Gastroesophageal sphincter (tissue), 4 donors: ENCODE data around the gene ANK3. TPM values are rescaled to one million over a fixed set of nuclear protein-coding genes. Genes with fewer than 3 reads are reported as not detected.

Experiments used
- ATAC-seq: fragments of 150-250 bp; one replicate; pipeline ENCODE4 v1.9.1; 2016; ENCODE audit warnings: mild to moderate bottlenecking, moderate library complexity
- H3K27ac ChIP-seq, 4 donors: fragments of 200-600 bp; sonication (generic) in 3 of 4; 1 replicate in 3 of 4; 2 replicates in 1 of 4; pipeline ENCODE4 v1.5.1; 2016 to 2019
- H3K27me3 ChIP-seq: fragments of 200-600 bp; sonication (generic); one replicate; pipeline ENCODE4 v1.5.1; 2019
- H3K36me3 ChIP-seq, 2 donors: fragments of 200-600 bp; sonication (generic); one replicate each; pipeline ENCODE4 v1.5.1; 2019; ENCODE audit warnings: control low read depth in 1 of 2
- H3K4me1 ChIP-seq, 3 donors: fragments of 200-600 bp; sonication (generic); 1 replicate in 2 of 3; 2 replicates in 1 of 3; pipeline ENCODE4 v1.5.1; 2016 to 2019; ENCODE audit warnings: control low read depth in 2 of 3
- H3K4me3 ChIP-seq, 2 donors: fragments of 200-600 bp; sonication (generic); one replicate each; pipeline ENCODE4 v1.5.1; 2019; ENCODE audit warnings: mild to moderate bottlenecking in 1 of 2, moderate library complexity in 1 of 2
- H3K9me3 ChIP-seq, 3 donors: fragments of 200-600 bp; sonication (generic); one replicate each; pipeline ENCODE4 v1.5.1; 2017 to 2019; ENCODE audit warnings: control low read depth in 2 of 3
- EP300 ChIP-seq: sonication (generic); formaldehyde crosslinking; IDR thresholded peaks from one replicate; pipeline ENCODE4 v1.6.1; 2017; ENCODE audit warnings: antibody characterized with exemption, mild to moderate bottlenecking
- POLR2A ChIP-seq, 2 donors: fragments of 450-650 bp; IDR thresholded peaks; one replicate each; pipeline ENCODE4 v1.6.1; 2017; ENCODE audit warnings: antibody characterized with exemption in 2 of 2, mild to moderate bottlenecking in 2 of 2, moderate library complexity in 1 of 2
- POLR2AphosphoS5 ChIP-seq: sonication (generic); formaldehyde crosslinking; IDR thresholded peaks from one replicate; pipeline ENCODE4 v1.6.1; 2017; ENCODE audit warnings: antibody characterized with exemption
- WGBS, 2 donors: methylation state at CpG; one replicate each; pipeline ENCODE4 v1.1.5; 2018; ENCODE audit warnings: low coverage in 1 of 2; 5-methylcytosine and 5-hydroxymethylcytosine counted together
- total RNA-seq, 4 donors: library from RNA; depleted of rRNA; stranded (reverse); fragments of >200 nt; gene quantifications; one replicate each; pipeline ENCODE4 v1.1.0, GENCODE V29; 2016
- TF ChIP-seq, protein P1 (sequence below), 4 experiments: fragments of 200-600 bp in 2 of 4; fragments of 450-650 bp in 2 of 4; sonication (generic) in 1 of 4; IDR thresholded peaks; one replicate each; pipeline ENCODE4 v1.5.1; 2017 to 2019; ENCODE audit warnings: antibody characterized with exemption in 4 of 4, mild to moderate bottlenecking in 2 of 4, moderate library complexity in 2 of 4

ANK3 gene
- total RNA-seq, 4 donors from 2014 or later = 21.1 to 61.5 (median 38.9) TPM

DNA sequence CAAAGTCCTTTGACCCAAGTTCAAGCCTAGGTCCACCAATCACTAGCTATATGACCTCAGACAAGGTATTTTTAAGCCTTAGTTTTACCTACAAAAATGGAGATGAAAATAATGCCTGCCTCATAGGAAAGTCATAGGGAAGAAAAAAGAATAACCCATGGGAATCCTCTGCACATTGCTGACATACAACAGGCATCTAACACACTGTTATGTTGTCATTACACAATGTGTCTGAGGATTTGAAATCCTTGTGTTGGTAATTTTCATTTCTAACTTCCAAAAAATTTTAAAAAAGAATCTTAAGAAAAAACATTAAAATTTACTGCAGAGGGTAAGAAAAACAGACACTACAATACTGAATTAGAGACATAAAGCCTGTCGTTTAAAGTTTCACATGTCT, 5.7 kb downstream of the ANK3 start:
- 73 to 85% methylated on average over 1 of the region's 1 CpG for WGBS, 2 donors
- Histone ChIP-seq H3K9me3 (no peaks in the 10 kb centered on the region), H3K36me3 (no peaks in the 10 kb centered on the region), H3K4me3 (no peak overlapping the region), H3K4me1 (peaks cover 0 to 16% (median 0%) of the 10 kb centered on the region in 3 donors), H3K27ac (no peak overlapping the region), H3K27me3 (no peaks in the 10 kb centered on the region)
- TF ChIP-seq, protein P1, sequence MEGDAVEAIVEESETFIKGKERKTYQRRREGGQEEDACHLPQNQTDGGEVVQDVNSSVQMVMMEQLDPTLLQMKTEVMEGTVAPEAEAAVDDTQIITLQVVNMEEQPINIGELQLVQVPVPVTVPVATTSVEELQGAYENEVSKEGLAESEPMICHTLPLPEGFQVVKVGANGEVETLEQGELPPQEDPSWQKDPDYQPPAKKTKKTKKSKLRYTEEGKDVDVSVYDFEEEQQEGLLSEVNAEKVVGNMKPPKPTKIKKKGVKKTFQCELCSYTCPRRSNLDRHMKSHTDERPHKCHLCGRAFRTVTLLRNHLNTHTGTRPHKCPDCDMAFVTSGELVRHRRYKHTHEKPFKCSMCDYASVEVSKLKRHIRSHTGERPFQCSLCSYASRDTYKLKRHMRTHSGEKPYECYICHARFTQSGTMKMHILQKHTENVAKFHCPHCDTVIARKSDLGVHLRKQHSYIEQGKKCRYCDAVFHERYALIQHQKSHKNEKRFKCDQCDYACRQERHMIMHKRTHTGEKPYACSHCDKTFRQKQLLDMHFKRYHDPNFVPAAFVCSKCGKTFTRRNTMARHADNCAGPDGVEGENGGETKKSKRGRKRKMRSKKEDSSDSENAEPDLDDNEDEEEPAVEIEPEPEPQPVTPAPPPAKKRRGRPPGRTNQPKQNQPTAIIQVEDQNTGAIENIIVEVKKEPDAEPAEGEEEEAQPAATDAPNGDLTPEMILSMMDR (IDR thresholded peaks at IDR 0.05) = no peak
- TF ChIP-seq EP300 (no peak), POLR2AphosphoS5 (no peak), POLR2A (IDR thresholded peaks at IDR 0.05) (no peak)
- no peak for ATAC-seq

DNA sequence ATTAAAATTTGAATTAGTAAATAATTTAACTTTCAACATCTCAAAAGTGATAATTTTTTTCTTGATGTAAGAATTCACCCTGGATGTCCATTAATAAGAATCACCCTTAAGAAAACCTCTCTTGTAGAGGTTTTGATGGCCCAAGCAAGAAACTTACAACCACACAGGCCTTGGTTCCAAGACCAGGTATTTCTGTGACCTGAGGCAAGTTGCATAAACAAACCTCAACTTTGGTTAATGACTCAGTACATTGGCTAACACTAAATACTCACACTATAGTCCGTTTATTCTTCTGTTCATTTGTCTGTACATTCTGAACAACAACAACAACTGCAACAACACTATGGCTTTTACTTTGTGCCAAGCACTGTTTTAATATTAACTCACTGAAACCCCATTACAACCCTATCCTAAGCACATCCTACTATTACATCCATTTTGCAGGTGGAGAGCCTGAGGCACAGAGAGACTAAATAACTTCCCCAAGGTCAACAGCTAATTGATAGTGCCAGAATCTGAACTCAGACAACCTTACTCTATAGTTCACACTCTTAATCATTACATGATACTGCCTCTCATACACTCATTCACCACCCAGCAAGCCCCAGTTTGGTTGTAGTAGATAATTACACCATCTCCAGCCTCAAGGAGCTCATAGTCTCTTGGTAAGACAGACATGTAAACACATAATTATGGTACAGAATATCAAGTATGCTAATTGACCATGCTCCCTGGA, 6.6 kb downstream of the ANK3 start:
- H3K36me3 ChIP-seq = no peaks in the 10 kb centered on the region
- TF ChIP-seq POLR2A (IDR thresholded peaks at IDR 0.05) = no peak
- TF ChIP-seq EP300 = no peak
- no peak for TF ChIP-seq POLR2AphosphoS5
- TF ChIP-seq, protein P1 (IDR thresholded peaks at IDR 0.05) = no peak
- 100% methylated on average over 1 of the region's 1 CpG; no CpG with 5 or more reads in 1 of the 2 donors for WGBS, 2 donors
- H3K4me1 ChIP-seq = peaks cover 0 to 13% (median 0%) of the 10 kb centered on the region in 3 donors
- no peaks in the 10 kb centered on the region for H3K9me3 ChIP-seq
- no peak overlapping the region for H3K27ac ChIP-seq
- no peak for ATAC-seq
- no peak overlapping the region for H3K4me3 ChIP-seq
- no peaks in the 10 kb centered on the region for H3K27me3 ChIP-seq

DNA sequence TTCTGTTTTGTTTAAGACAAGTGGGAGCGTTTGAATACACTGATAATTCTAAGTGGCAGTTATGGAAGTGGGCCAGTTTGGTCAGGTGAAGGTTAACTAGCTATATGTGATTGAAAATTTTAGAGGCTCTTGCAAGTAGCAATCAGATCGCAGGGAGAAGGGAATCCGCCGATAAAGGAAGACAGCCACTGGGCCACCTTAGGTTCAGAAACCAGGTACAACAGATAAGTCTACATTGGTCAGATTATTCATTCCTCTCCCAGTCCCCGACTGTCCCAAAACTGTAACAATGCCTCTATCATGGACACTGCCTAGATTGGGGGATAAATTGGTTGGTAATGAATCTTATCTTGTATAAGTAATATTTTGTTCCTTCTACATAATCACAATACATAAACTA, 8.9 kb downstream of the ANK3 start:
- WGBS, 2 donors = 91 to 100% methylated on average over 2 to 5 of the region's 5 CpGs
- Histone ChIP-seq H3K27me3 (no peaks in the 10 kb centered on the region), H3K27ac (no peak overlapping the region), H3K9me3 (no peaks in the 10 kb centered on the region), H3K4me3 (no peak overlapping the region), H3K36me3 (no peaks in the 10 kb centered on the region), H3K4me1 (peaks cover 0 to 13% (median 0%) of the 10 kb centered on the region in 3 donors)
- no peak for ATAC-seq
- no peak for TF ChIP-seq POLR2AphosphoS5

DNA sequence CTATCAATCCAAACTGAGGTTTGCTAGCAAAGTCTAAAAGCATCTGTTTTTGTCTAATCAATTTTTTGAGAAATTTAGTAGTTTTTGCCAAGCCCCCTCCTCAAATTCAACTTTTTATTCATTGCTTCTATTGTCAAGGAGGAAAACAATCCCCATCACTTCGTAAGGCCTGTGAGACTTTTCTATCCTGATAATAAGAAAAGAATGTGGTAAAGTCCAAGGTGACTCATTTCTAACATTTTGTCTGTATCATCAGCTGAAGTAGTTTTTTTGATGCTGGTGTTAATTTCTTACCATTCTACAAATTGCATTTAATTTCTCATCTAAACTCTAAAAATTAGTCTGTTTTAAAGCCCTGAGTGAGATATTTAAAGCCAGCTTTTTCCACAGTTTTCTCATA, 11.7 kb downstream of the ANK3 start:
- H3K9me3 ChIP-seq = no peaks in the 10 kb centered on the region
- H3K4me1 ChIP-seq = no peaks in the 10 kb centered on the region
- no peaks in the 10 kb centered on the region for H3K27me3 ChIP-seq
- H3K36me3 ChIP-seq = no peaks in the 10 kb centered on the region
- no peak overlapping the region for H3K4me3 ChIP-seq
- no peak overlapping the region for H3K27ac ChIP-seq
- TF ChIP-seq POLR2A (IDR thresholded peaks at IDR 0.05) (no peak), EP300 (no peak), POLR2AphosphoS5 (no peak)
- TF ChIP-seq, protein P1 (IDR thresholded peaks at IDR 0.05) = no peak
- ATAC-seq = no peak
- 42 to 50% methylated on average over 1 of the region's 1 CpG for WGBS, 2 donors

DNA sequence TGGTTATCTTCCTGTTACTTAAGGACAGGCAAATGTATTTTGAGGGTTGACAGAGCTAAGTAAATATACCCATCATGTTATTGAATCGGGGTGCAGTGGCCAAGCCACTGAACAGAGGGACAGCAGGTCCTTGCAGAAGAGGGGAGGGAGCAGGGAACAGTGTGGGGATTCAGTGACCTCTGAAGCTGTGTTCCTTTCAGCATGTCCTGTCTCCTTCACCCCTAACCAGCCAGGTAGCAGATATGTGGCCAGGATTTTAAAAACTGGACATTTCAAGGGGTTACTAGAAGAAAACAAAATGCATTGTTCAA, 12.7 kb downstream of the ANK3 start:
- Histone ChIP-seq H3K36me3 (no peaks in the 10 kb centered on the region), H3K9me3 (no peaks in the 10 kb centered on the region), H3K4me1 (no peaks in the 10 kb centered on the region), H3K27ac (no peak overlapping the region), H3K27me3 (no peaks in the 10 kb centered on the region), H3K4me3 (no peak overlapping the region)
- ATAC-seq = no peak
- TF ChIP-seq EP300 = no peak
- no peak for TF ChIP-seq POLR2AphosphoS5
- TF ChIP-seq, protein P1 (IDR thresholded peaks at IDR 0.05) = no peak
- no peak for TF ChIP-seq POLR2A (IDR thresholded peaks at IDR 0.05)
- 36 to 44% methylated on average over 1 of the region's 1 CpG for WGBS, 2 donors
